HG02588 (cell line): Measurements from ENCODE around the gene NCOR2.

ENCODE experiments used
- ATAC-seq: cut with Tn5 transposase; IDR thresholded peaks from one replicate; pipeline ENCODE4 v1.9.1; 2021; ENCODE audit warnings: mild to moderate bottlenecking, moderate library complexity; ENCODE audit not compliant: unreplicated experiment

NCOR2 gene

DNA sequence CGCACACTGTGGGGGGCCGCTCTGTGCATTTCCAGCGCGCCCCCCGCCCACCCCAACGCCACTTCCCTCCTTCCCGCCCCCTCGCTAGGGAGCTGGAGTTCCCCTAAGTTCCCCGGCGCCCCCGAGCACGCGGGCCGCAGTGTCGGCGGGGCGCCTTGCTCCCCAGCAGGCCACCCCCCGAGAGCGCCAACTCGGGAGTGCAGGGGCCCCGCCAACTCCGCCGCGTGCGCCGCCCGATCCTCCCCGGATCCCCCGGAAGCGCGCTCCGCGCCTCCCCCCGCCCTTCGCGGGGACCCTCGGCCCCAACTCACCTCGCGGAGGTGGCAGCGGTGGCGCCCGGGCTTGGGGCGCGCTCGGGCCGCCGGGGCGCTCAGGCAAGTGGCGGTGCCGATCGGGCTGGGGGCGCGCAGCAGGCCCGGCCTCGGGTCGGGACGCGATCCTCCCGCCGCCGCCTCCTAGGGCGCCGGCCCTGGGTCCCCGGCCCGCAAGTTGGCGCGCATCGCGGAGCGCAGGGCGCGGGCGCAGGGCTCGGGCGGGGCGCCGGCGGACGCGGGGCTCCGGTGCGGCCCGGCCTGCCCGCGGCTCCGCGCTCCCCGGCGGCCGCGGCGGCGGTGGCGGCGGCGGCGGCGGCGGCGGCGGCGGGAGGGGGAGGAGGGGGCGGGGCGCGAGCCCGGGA, at the start of gene NCOR2:
Gene NCOR2, minus strand, starts transcription at position 616 of the 676 bp plus-strand sequence. CDS start 72,361 bp downstream, outside the sequence.
- ATAC-seq: peak; percentile 25

DNA sequence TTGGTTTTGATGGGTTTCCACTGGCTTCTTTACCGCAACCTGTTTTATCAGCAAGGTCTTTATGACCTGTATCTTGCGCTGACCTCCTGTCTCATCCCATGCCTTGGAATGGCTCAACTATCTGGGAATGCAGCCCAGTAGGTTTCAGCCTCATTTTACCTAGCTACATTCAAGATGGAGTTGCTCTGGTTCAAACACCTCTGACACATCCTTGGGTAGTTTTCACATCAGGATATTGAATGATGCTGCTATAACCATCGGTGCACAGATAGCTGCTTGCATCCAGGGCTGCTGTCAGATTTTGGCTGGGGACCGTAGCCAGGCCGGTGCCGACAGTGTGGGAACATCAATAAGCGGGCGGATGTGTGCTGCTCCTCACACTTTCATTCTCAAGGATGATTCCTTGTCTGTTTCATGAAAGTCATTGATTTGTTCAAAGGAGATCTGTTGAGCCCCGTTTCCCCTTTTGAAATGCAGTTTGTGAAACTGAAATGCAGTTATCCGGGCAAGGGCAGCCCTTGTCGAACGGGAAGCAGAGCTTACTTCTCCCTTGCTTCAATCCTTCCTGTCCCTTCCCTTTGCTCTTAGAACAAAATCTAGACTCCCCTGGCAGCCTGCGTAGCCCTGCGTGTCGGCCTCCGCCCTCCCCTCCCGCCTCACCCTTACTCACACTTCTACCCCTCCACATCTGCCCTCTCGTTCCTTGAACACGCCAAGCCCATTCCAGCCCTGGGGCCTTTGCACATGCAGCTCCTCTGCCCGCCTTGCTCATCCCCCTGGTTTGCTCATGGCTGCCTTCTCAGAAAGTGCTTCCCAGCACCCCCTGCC, 49.2 kb upstream of the NCOR2 start:
- no peak for ATAC-seq

DNA sequence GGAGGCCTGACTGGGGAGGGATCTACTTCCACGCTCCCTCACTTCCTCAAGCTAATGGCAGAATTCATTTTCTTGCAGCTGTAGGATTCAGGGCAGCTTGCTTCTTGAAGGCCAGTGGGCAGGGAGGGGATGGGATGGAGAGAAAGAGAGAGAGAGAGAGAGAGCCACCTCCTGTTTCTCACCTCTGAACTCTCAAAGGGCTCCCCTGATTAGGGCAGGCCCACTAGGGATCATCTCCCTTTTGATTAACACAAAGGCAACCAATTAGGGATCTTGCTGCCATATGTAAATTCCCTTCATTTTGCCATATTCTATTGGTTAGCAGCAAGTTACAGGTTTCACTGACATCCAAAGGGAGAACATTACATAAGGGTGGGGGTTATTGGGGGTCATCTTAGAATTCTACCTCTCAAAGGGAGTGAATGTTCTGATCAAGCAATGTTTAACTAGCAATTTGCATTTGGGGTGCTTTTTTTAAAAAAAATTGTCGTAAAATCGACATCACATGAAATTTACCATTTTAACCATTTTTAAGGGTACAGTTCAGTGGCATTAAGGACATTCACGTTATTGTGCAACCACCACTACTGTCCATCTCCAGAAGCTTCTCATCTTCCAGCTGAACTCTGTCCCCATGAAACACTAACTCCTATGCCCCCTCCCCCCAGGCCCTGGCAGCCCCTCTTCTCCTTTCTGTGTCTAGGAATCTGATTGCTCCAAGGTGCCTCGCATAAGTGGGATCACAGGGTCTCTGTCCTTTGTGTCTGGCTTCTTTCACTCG, 47.3 kb upstream of the NCOR2 start:
- ATAC-seq: no peak

DNA sequence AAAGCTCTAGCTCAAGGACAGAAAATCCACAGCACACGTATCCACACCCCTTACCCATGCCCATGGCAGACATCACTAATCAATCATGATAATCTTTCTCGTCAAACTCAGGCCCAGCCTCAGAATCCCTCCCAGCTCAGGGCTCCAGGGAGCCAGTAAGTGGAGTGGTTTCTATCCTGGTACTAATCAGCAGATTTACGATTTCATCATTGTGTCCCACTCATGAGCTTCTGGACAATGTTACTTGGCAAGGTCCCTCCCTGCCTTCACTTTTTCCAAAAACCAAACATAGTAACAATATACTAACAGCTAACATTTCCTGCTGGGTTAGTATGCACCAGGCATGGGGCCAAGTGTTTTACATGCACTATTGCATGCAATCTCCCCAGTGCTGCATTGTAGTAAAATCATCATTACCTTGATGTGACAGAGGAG, 45.8 kb upstream of the NCOR2 start:
- no peak for ATAC-seq

DNA sequence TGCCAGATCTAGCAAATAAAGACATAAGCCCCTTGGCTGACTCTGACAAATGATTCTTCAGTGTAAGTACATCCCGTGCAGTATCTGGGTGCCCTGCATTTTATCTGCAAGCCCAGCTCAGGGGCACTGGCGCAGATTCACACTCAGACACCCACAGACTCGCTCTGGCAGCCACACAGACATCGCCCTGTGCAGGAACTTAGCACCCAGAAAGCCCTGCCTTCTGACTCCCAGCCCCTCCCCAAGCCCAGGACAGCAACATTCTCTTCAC, 44.9 kb upstream of the NCOR2 start:
- ATAC-seq: no peak

DNA sequence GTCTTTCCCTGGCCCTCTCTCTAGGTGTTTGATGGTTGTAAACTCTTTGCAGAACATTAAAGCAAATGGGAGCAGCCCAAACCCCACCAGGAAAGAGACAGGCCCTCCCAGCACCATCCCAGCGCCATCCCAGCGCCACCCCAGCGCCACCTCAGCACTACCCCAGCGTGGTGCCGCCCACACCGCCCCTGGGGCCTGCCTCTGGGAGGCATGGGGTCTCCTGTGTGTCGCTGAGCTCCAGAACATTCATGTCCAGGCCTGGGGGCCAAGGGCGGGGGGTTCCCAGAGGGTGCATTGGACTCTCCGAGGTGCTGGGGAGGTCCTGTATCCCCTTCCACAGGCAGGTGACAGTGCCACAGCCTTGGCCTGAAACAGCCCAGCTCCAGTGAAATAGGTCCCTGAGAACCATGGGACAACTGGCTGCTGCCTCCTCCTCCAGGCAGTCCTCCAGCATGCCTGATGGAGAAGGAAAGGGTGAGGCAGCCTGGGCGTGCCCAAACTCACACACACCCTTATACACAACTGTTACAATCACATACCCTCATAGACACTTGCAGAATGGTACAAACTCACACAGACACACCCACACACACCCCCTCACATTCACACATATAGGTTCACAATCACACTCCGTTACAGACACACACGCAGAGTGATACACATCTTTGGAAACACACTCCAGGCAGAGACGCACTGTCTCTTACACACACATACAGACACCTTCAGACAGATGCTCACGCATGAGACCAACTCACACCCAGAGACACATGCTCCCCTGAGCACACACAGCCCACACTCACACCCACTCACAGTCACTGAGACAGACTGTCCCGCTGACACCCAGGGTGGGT, 44.4 kb upstream of the NCOR2 start:
- ATAC-seq: no peak

DNA sequence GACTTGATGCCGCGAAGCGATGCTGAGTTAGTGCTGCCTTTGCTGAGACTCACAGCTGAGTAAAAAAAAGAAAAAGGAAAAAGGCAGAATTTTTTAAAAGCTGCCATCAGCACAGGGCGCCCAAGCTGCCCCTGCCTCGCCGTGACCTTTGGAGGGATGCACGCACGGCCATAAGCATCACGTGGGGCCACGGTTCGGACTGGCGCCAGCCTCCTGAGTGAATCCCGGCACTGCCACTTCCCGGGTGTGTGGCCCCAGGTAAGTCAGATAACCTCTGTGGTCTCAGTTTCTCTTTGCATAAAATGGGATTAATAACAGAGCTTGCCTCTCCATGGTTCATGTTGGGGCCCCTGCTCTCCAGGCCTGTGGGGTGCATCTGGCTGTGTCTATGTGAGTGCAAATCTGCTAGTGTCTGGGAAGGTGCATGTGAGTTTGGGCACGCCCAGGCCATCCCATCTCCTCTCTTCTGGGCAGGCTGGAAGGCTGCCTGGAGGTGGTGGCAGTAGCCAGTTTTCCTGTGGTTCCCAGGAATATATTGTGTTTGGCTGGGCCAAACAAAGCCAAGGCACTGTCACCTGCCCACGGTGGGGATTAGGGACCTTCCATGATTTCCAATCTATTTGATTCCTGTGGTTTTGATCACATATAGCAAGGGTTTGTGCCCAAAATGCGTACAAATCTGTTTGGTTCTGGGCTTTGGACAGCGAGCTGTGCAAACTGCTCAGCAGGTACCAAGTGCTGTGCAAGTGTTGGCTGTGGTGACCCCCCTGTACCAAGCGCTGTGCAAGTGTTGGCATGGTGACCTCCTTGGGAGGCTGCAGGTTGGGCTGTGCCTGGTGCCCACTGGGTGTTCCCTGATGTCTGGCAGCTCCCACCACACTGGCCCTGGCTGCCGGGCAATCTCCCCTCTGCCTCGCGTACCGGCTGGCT, 43.5 kb upstream of the NCOR2 start:
- ATAC-seq: no peak

DNA sequence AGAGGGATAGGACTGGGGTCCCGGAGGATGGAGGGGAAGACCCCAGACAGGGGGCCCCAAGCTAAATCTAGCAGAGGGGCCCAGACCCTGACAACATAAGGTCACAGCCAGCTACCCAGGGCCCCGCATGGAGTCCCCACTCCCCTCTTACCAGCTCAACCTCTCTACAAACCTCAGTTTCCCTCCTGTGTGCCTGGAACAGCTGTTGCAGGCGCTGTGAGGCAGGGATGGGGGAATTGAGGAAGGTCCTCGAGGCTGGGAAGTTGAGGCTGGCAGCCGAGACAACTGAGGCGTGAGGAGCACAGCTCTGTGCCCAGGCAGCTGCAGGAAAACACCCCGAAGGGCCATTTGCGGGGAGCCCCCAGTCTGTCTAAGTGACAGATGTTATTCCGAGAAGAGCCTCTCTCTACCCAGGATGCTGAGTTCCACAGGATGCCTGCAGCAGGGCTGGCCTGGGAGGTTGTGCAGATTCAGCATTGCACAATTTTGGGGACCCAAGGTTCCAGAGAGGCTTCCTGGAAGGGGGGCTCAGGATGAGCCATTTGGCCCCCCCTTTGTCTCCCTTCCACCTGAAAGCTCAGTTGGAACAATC, 42.7 kb upstream of the NCOR2 start:
- ATAC-seq: no peak

DNA sequence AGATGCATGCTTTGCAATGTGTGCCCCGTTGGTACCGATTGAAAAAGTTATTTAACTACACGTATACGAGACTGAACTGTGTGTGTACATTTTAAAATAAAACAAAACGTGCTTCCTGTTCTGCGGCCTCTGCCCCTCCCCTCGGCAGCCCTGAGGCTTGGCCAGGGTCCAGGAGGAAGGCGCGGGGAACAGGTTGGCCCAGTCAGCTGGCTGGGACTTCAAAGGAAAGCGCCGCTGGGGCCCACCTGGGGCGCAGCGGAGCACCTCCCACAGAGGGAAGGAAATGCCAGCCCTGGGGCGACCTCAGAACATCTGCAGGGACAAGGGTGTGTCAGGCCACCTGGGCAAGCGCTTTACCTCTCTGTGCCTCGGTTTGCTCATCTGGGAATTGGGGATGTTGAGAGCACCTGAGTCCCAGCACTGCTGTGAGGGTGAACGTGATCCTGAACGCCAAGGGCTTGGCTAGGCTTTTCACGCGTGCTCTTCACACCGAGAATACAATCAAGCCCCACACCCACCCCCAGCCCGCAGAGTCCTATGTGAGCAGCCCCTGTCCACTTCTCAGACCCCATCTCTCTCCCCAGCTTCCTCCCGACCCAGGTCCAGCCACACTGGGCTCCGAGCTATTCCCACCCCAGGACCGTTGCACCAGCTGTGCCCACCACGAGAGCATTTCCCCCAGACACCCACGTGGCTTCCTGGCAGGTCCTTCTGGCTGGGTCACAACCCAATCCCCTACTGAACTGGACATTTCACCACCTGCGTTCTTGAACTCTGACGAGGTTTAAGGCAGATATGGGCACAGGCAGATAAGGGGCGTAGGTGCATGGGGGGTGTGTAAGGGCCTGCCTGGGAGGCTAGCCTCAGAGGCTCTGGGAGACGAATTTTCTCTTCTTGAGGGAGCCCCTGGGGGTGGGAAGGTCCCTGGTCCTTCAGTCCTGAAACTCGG, 41.9 kb upstream of the NCOR2 start:
- peak; percentile 68 for ATAC-seq

DNA sequence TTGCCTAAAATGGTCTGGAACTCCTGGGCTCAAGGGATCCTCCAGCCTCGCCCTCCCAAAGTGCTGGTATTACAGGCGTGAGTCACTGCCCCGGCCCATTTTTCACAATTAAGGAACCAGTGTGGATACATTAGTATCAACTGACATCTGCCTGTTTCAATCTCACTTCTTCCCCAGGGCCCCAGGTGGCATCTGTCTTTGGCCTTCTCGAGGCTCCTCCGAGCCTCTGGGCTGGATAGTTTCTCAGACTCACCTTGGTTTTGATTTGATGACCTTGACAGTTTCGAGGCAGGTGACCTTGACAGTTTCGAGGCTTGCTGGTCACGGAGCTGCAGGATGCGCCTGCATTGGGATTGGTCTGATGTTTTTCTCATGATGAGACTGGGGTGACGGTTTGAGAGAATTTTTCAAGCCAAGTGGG, 41.0 kb upstream of the NCOR2 start:
- ATAC-seq: peak; percentile 3

DNA sequence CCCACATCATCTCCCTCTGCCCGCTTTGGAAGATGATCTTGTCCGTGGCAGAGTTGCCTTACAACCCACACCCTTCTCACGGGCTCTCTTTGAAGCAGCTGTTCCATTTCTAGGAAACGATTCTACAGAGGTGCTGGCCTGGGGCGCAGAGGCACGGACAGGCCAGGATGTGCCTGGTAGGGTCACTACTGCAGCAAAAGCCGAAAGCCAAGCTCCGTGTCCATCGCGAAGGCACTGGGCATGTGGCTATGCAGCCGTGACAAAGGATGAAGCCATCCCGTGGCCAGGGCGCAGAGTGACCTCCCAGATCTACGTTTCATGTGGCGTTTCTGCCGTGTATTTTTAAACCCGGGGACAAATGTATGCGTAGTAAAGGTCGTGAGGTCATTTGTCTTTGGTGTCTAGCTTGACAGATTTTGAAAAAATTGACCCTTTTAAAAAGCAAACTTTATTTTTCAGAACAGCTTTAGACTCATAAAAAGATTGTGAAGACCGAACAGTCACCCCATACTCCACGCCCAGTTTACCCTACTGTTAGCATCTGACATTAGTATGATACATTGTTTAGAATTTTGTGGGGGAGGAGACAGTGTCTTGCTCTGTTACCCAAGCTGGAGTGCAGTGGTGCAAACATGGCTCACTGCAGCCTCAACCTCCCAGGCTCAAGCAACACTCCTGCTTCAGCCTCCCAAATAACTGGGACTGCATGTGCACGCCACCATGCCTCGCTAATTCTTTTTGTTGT, 40.4 kb upstream of the NCOR2 start:
- ATAC-seq: no peak

DNA sequence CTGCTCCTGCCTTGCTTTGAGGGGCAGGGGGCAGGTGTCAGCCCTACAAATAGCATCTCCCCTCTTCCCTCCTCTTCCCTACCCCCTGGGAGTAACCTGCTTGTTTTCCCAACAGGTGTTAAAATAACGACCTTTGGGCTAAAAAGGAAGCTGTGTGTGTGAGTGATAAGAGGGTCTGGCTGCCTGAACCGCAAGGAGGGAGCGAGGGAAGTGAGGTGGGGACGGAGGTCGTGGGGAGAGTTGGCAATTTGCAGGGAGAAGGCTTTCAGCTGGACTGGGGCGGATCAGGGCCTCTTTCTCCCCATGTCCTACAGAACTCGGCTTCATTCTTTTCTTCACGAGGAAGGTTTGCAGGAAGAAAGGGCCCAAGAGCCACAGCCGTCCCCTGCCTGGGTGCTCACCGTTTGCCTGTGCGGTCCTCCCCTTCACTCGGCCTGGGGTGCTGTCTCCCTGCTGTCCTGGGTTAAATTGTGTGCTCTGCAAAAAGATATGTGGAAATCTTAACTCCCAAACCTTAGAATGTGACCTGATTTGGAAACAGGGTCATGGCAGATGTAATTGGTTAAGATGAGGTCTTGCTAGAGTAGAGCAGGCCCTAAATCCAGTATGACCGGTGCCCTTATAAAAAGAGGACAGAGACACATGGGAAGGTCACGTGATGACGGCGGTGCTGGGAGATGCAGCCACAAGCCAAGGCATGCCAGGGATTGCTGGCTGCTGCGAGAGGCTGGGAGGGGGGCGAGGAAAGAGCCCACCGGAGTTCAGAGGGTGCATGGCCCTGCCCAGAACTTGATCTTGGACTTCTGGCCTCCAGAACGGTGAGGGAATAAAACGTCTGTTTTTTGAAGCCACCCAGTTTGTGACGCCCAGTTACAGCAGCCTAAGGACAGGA, 38.7 kb upstream of the NCOR2 start:
- ATAC-seq: no peak

DNA sequence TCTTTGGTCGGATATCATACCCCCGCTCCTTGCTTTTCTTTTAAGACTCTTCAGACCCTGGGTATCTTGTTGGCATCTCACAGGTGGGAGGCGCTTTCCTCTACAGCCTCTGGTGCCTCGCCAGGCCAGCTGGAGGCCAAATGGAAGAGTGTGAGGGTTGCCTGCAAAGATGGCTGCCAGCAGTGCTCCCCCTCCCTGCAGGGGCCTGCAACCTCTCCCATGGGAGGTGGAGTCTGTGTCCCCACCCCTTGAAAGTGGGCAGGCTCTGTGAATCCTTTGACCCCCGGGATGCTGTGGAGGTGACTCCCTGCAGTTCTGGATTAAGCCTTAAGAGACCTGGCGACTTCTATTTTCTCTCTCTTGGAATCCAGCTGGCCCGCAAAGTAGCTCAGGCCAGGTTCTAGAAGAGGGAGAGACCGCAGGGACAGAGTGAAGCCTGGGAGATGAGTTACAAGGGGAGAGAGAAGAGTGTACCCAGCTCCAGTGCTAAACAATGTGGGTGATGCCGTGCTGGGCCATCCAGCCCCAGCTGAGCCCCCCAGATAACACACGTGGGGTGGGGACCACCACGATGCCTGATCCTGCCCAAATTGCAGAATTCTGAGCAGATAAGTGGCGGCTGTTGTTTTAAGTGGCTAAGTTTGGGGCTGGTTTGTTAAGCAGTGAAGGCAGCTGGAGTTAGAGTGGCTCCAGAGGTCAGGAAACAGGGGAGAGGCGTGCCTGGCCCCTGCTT, 37.9 kb upstream of the NCOR2 start:
- ATAC-seq: no peak

DNA sequence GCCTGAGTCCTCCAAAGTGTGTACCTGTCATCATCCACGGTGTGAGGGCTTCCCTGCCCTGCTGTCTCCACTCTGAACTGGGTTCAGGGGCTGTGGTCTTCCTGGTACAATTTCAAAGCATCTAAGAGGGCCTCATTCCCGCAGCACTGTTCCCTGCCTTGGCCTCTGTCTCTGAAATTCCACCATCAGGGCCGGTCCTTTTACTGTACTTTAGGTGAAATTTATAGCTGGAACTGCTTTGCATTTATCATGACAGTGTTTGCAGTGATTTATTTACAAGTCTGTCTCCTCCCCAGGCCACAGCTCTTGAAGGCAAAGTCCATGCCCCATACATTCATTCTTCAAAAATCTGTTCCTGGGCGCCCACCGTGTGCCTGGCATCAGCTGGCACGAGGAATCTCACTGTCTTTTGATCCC, 36.9 kb upstream of the NCOR2 start:
- ATAC-seq: no peak

DNA sequence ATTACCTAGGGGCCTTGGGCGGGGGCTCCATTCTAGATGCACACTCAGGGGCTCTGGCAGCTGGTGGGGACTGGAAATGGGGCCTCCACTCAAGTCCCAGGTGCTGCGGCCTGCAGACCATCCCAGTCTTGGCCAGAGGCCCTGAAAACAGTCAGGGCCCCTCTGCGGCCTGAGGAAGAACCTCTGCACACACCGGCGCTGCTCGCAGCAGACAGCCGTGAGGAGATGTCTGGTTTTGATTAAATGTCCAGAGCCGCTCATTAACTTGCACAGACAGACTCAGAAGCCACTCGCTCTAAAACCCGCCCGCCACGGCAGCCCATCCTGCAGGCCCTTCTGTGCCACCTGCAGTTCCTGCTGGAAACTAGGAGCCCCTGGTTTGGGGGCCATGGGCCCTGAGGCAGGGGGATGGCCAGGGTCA, 36.4 kb upstream of the NCOR2 start:
- no peak for ATAC-seq

DNA sequence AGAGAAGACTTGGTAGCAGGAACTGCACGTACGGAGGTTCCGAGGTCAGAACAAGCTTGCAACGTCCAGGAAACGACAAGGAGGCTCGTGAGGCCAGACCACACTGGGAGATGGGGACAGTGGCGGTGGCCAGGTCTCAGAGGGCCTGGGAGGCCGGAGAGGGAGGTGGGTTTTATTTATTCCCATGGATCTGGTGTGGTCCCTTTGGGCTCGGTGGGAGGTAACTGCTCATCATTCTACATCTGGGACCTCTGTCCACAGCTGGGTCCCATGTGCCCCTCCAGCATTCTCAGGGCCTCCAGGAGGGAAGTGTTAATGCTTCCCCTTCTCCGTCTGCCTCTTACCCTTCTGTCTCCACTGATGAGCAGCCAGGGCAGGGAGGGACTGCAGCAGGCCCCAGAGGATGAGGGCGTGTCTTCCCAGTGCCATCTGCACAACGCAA, 35.7 kb upstream of the NCOR2 start:
- no peak for ATAC-seq
